Adrenal gland (tissue), 12 donors: Measurements from ENCODE around the gene CCDC74B. TPM values are rescaled to one million over a fixed set of nuclear protein-coding genes. Genes with fewer than 3 reads are reported as not detected.
"Not testable (repeated sequence)": the region's sequence is repeated elsewhere in the genome, so short reads cannot be mapped to it uniquely, and the experiment has no call there.

ENCODE experiments used
- DNase-seq, 7 donors: peaks; one replicate each; pipeline ENCODE4 v3.0.0-alpha.2; 2019 to 2020
- H3K27ac ChIP-seq, 5 donors: fragments of 200-600 bp; sonication (generic) in 4 of 5; 1 replicate in 3 of 5; 2 replicates in 2 of 5; pipeline versions ENCODE4 v1.5.1 to v1.8.0; 2016 to 2020; ENCODE audit warnings: mild to moderate bottlenecking in 1 of 5
- H3K27me3 ChIP-seq: fragments of 200-600 bp; 2 replicates; pipeline ENCODE4 v1.8.0; 2021
- H3K36me3 ChIP-seq, 2 donors: fragments of 200-600 bp; replicated peaks in 1 of 2; 1 replicate in 1 of 2; 2 replicates in 1 of 2; pipeline versions ENCODE4 v1.5.1 to v1.8.0; 2018 to 2022
- H3K4me1 ChIP-seq, 2 donors: fragments of 200-600 bp; replicated peaks in 1 of 2; 1 replicate in 1 of 2; 2 replicates in 1 of 2; pipeline versions ENCODE4 v1.5.1 to v1.8.0; 2018 to 2021
- H3K4me3 ChIP-seq, 4 donors: fragments of 200-600 bp; sonication (generic) in 3 of 4; one replicate each; pipeline ENCODE4 v1.5.1; 2016 to 2018
- H3K9me3 ChIP-seq, 3 donors: fragments of 200-600 bp; sonication (generic) in 1 of 3; replicated peaks in 1 of 3; 1 replicate in 2 of 3; 2 replicates in 1 of 3; pipeline versions ENCODE4 v1.5.1 to v1.8.0; 2016 to 2021
- POLR2A ChIP-seq, 2 donors: fragments of 450-650 bp; IDR thresholded peaks; one replicate each; pipeline ENCODE4 v1.6.1; 2017; ENCODE audit warnings: antibody characterized with exemption in 2 of 2, mild to moderate bottlenecking in 2 of 2, moderate library complexity in 1 of 2
- WGBS, 4 donors: extraction: QIAGEN DNeasy Blood & Tissue Kit in 2 of 4; methylation state at CpG; one replicate each; pipeline versions ENCODE4 v1.1.5 to v1.1.7; 2013 to 2017; 5-methylcytosine and 5-hydroxymethylcytosine counted together
- intact Hi-C, 2 donors: fragments of 100-400 bp; cut with DNase I; formaldehyde crosslinking; loops; one replicate each; pipeline versions ENCODE4 v1.14.1 to v1.15.0; 2022 to 2023
- polyA plus RNA-seq, 3 donors: library from polyadenylated mRNA; stranded (reverse); fragments of 200-250 nt in 2 of 3; fragments of 350-450 nt in 1 of 3; fragmentation: Illumina TruSeq in 1 of 3; extraction: RNeasy Lipid Tissue Mini Kit (QIAGEN cat#74804) in 1 of 3; gene quantifications; one replicate each; pipeline ENCODE4 v1.2.3, GENCODE V29; 2013 to 2014
- total RNA-seq, 9 donors: library from RNA; depleted of rRNA in 4 of 9; stranded (reverse); fragments of >200 nt in 4 of 9; fragments of 120-200 nt in 1 of 9; fragmentation: NEBNext Ultra II Directional in 1 of 9; extraction: Animal tissue kit (Norgen Biotek cat#: 25700) in 1 of 9; gene quantifications; one replicate each; pipeline versions ENCODE4 v1.1.0 to v1.2.4, GENCODE V29; 2013 to 2023
- TF ChIP-seq, protein P1 (sequence below), 6 experiments: fragments of 450-650 bp in 4 of 6; fragments of 200-600 bp in 2 of 6; sonication (generic) in 1 of 6; IDR thresholded peaks; 1 replicate in 5 of 6; 2 replicates in 1 of 6; pipeline versions ENCODE4 v1.5.1 to v1.8.0; 2016 to 2021; ENCODE audit warnings: antibody characterized with exemption in 6 of 6, mild to moderate bottlenecking in 2 of 6, moderate library complexity in 1 of 6
- donor health status: healthy with polysubstance abuse.
- donor health status: Bipolar disorder and iron deficiency.
- donor health status: DM: yes; HTN: yes; CAD: no.
- donor health status: DM: no; HTN: no; CAD: no.
- donor health status: DM: no; HTN: no; CAD: no.
- donor health status: DM: yes; HTN: yes; CAD: no.

CCDC74B gene
- total and polyA plus RNA-seq, 12 donors: 3.9 to 22.5 (median 9.8) TPM

DNA sequence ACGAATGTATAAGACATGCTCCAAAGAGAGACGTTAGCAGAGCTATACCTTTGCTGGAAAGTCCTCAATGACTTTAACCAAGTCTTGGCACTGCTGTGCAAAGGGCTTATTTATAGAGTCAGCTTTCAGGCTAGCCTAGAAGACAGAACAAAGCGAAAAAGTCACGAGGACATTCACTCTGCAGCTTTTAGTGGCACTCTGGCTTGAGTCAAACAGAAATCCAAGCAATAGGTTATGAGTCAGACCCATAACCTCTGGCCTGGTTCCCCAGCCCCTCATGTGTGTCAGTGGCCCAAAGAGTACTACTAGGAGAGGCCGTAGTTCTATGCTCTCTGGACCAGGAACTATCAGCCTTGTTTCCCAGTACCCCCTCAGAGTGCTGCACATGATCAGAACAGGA lies 30.0 kb upstream of the CCDC74B start:
- H3K4me3 ChIP-seq, H3K4me1 ChIP-seq, H3K9me3 ChIP-seq, DNase-seq, intact Hi-C loops, H3K27ac ChIP-seq, H3K27me3 ChIP-seq: not testable (repeated sequence)
- H3K36me3 ChIP-seq: peaks cover 0 to 51% of the 10 kb centered on the region in 2 donors
- 78 to 86% (median 84%) methylated on average over 4 to 5 of the region's 5 CpGs for WGBS, 4 donors

DNA sequence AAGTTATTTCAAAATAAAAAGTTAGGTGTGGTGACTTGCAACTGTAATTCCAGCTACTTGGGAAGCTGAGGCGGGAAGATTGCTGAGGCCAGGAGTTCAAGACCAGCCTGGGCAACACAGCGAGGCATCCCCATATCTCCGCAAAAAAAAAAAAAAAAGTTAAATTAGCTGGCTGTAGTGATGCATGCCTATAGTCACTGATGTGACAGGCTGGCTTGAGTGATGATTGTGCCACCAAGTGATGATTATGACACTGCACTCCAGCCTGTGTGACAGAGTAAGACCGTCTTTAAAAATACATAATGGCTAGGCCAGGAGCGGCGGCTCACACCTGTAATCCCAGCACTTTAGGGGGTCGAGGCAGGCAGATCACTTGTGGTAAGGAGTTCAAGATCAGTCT lies 25.0 kb upstream of the CCDC74B start:
- Histone ChIP-seq H3K4me3 (no peak overlapping the region), H3K9me3 (no peaks in the 10 kb centered on the region), H3K27me3 (no peaks in the 10 kb centered on the region), H3K27ac (no peak overlapping the region), H3K36me3 (peaks cover 0 to 86% of the 10 kb centered on the region in 2 donors), H3K4me1 (no peaks in the 10 kb centered on the region)
- intact Hi-C loops: no loop called here
- 92 to 94% (median 93%) methylated on average over 7 of the region's 7 CpGs for WGBS, 4 donors
- no peak for DNase-seq
- no peak for TF ChIP-seq POLR2A (IDR thresholded peaks at IDR 0.05)
- TF ChIP-seq, protein P1, sequence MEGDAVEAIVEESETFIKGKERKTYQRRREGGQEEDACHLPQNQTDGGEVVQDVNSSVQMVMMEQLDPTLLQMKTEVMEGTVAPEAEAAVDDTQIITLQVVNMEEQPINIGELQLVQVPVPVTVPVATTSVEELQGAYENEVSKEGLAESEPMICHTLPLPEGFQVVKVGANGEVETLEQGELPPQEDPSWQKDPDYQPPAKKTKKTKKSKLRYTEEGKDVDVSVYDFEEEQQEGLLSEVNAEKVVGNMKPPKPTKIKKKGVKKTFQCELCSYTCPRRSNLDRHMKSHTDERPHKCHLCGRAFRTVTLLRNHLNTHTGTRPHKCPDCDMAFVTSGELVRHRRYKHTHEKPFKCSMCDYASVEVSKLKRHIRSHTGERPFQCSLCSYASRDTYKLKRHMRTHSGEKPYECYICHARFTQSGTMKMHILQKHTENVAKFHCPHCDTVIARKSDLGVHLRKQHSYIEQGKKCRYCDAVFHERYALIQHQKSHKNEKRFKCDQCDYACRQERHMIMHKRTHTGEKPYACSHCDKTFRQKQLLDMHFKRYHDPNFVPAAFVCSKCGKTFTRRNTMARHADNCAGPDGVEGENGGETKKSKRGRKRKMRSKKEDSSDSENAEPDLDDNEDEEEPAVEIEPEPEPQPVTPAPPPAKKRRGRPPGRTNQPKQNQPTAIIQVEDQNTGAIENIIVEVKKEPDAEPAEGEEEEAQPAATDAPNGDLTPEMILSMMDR (IDR thresholded peaks at IDR 0.05): no peak

DNA sequence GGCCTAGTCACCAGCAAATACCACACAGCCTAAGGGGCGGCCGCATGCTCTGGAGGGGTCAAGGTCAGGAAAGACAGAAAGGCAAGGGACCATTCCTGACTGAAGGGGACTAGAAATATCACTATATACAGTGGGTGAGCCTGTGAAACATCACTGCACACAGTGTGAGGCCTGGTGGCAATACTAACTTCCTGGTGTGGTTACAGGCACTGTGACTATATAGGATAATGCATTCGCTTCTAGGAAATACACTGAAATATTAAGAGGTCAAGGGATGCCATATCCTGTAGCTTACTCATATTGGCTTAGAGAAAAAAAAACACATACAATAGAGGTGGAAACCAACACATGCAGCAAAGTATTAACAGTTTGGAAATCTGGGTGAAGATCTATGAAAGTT lies 24.3 kb upstream of the CCDC74B start:
- H3K9me3 ChIP-seq, H3K27me3 ChIP-seq, H3K4me3 ChIP-seq, intact Hi-C loops, H3K4me1 ChIP-seq, DNase-seq, H3K27ac ChIP-seq: not testable (repeated sequence)
- peaks cover 0 to 86% of the 10 kb centered on the region in 2 donors for H3K36me3 ChIP-seq
- 81 to 94% (median 90%) methylated on average over 3 of the region's 3 CpGs for WGBS, 4 donors

GRCh38 chr2:130166611-130167010 lies 21.7 kb upstream of the CCDC74B start:
- peaks cover 0 to 79% of the 10 kb centered on the region in 2 donors for H3K36me3 ChIP-seq
- H3K9me3 ChIP-seq: not testable (repeated sequence)

DNA sequence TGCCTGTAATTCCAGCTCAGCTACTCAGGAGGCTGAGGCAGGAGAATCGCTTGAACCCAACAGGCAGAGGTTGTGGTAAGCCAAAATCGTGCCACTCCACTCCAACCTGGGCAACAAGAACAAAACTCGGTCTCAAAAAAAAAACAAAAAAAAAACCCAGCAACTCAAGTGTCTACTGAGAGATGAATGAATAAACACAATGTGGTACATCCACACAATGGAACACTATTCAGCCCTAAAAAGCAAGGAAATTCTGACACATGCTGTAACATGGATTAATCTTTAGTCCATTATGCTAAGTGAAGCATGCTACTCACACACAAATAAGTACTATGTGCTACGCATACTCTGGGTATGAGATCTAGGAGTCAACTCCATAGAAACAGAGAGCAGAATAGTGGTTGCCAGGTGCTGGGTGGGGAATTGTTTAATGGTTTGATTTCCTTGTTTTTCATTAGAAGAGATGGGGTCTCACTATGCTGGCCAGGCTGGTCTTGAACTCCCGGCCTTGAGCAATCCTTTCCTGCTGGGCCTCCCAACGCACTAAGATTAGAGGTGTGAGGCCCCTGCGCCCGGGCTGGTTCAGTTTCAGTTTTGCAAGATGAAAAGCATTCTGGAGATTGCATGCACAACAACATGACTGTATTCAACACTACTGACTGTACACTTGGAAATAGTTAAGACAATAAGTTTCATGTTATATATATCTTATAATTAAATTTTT lies 20.5 kb upstream of the CCDC74B start:
- intact Hi-C loops: no loop called here
- Histone ChIP-seq H3K4me1 (no peaks in the 10 kb centered on the region), H3K27me3 (no peaks in the 10 kb centered on the region), H3K4me3 (no peak overlapping the region), H3K9me3 (no peaks in the 10 kb centered on the region), H3K27ac (no peak overlapping the region), H3K36me3 (peaks cover 0 to 68% of the 10 kb centered on the region in 2 donors)
- TF ChIP-seq, protein P1 (IDR thresholded peaks at IDR 0.05): no peak
- no peak for TF ChIP-seq POLR2A (IDR thresholded peaks at IDR 0.05)
- no peak for DNase-seq
- 93 to 97% (median 96%) methylated on average over 8 of the region's 8 CpGs for WGBS, 4 donors

More at GRCh38 chr2:130166611-130167010, 21.7 kb upstream of the CCDC74B start:
- WGBS, 4 donors: 77 to 87% (median 83%) methylated on average over 2 to 3 of the region's 3 CpGs
- DNase-seq, H3K27me3 ChIP-seq, H3K4me3 ChIP-seq, H3K27ac ChIP-seq, H3K4me1 ChIP-seq, intact Hi-C loops: not testable (repeated sequence)

DNA sequence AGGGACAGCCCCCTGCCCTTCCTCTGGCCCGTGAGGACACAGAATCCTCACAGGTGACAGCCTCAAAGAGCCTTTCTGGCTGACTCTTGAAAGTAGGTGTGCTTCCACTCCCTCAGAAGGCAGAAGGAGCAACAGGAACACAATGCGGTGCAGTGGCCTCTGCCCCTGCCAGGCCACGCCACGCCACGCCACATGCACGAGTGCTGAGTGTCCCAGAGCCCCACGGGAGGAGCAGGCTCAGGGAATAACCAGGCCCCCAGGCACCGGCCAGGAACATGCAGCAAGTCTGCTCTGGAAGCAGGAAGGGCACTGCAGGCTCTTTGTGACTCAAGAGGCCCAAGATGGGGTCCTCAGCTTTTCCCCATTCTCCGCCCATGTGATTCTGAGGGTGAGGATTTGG lies 18.1 kb upstream of the CCDC74B start:
- Histone ChIP-seq H3K27ac (no peak overlapping the region), H3K4me3 (no peak overlapping the region), H3K27me3 (no peaks in the 10 kb centered on the region), H3K36me3 (peaks cover 0 to 52% of the 10 kb centered on the region in 2 donors), H3K9me3 (no peaks in the 10 kb centered on the region), H3K4me1 (no peaks in the 10 kb centered on the region)
- intact Hi-C loops: no loop called here
- no peak for DNase-seq
- 90 to 100% (median 94%) methylated on average over 3 to 9 of the region's 9 CpGs for WGBS, 4 donors
- TF ChIP-seq, protein P1 (IDR thresholded peaks at IDR 0.05): no peak
- TF ChIP-seq POLR2A (IDR thresholded peaks at IDR 0.05): no peak

- peaks cover 0 to 47% of the 10 kb centered on the region in 2 donors for H3K36me3 ChIP-seq
- WGBS, 4 donors: 94 to 100% (median 97%) methylated on average over 5 to 7 of the region's 7 CpGs
Measured at GRCh38 chr2:130162486-130162885, 17.6 kb upstream of the CCDC74B start.

More at GRCh38 chr2:130162486-130162885, 17.6 kb upstream of the CCDC74B start:
- H3K27me3 ChIP-seq, intact Hi-C loops, H3K27ac ChIP-seq, H3K4me3 ChIP-seq, H3K4me1 ChIP-seq, H3K9me3 ChIP-seq, DNase-seq: not testable (repeated sequence)
